H7 (cell line): ENCODE data around the gene SEPHS2. TPM values are rescaled to one million over a fixed set of nuclear protein-coding genes. Genes with fewer than 3 reads are reported as not detected.
"Not testable (repeated sequence)": the region's sequence is repeated elsewhere in the genome, so short reads cannot be mapped to it uniquely, and the experiment has no call there.

Source experiments
- DNase-seq: peaks from one replicate; pipeline ENCODE4 v3.0.0; 2012
- H3K27me3 ChIP-seq: 2 replicates; pipeline ENCODE4 v1.6.0; 2011; ENCODE audit warnings: mild to moderate bottlenecking, low read length; ENCODE audit not compliant: control insufficient read depth, insufficient read depth
- H3K36me3 ChIP-seq: replicated peaks from 2 replicates; pipeline ENCODE4 v1.5.1; 2011; ENCODE audit warnings: low read length; ENCODE audit not compliant: control insufficient read depth, insufficient read depth
- H3K4me3 ChIP-seq: 2 replicates; pipeline ENCODE4 v1.5.1; 2011; ENCODE audit warnings: low read depth, mild to moderate bottlenecking, control low read depth, low read length, moderate library complexity; ENCODE audit not compliant: insufficient read depth
- total RNA-seq: library from RNA; depleted of rRNA; stranded (reverse); fragments of >200 nt; shearing (Covaris generic); gene quantifications from 2 replicates; pipeline ENCODE4 v1.2.3, GENCODE V29; 2014

SEPHS2 gene
- total RNA-seq, 1 experiment from 2014 or later, result 9.8 TPM

GRCh38 chr16:30452709-30453580 lies 7.3 kb upstream of the SEPHS2 start:
- not testable (repeated sequence) for H3K27me3 ChIP-seq, DNase-seq, H3K36me3 ChIP-seq, H3K4me3 ChIP-seq

GRCh38 chr16:30449116-30449435 lies 3.4 kb upstream of the SEPHS2 start:
- Histone ChIP-seq H3K4me3 (no peak overlapping the region), H3K36me3 (no peaks in the 10 kb centered on the region), H3K27me3 (no peaks in the 10 kb centered on the region)
- DNase-seq, result no peak

GRCh38 chr16:30447512-30448226 lies 2.0 kb upstream of the SEPHS2 start:
- no peak overlapping the region for H3K4me3 ChIP-seq
- DNase-seq, result no peak
- no peaks in the 10 kb centered on the region for H3K36me3 ChIP-seq
- no peaks in the 10 kb centered on the region for H3K27me3 ChIP-seq

GRCh38 chr16:30446203-30446595 lies 525 bp upstream of the SEPHS2 start:
- DNase-seq, result no peak
- Histone ChIP-seq H3K27me3 (no peaks in the 10 kb centered on the region), H3K4me3 (peak overlapping the region; percentile 77), H3K36me3 (no peaks in the 10 kb centered on the region)

GRCh38 chr16:30445149-30445407 lies 596 bp downstream of the SEPHS2 start:
- peak overlapping the region; percentile 77 for H3K4me3 ChIP-seq
- H3K27me3 ChIP-seq, result no peaks in the 10 kb centered on the region
- H3K36me3 ChIP-seq, result no peaks in the 10 kb centered on the region
- no peak for DNase-seq

- no peaks in the 10 kb centered on the region for H3K36me3 ChIP-seq
- no peaks in the 10 kb centered on the region for H3K27me3 ChIP-seq
- H3K4me3 ChIP-seq, result peak overlapping the region; percentile 77
- no peak for DNase-seq
Measured at GRCh38 chr16:30444231-30445148, 1.2 kb downstream of the SEPHS2 start.

GRCh38 chr16:30443631-30444030 lies 2.0 kb downstream of the SEPHS2 start:
- Histone ChIP-seq H3K27me3 (no peaks in the 10 kb centered on the region), H3K4me3 (no peak overlapping the region), H3K36me3 (no peaks in the 10 kb centered on the region)
- DNase-seq, result no peak

- no peaks in the 10 kb centered on the region for H3K36me3 ChIP-seq
- no peak overlapping the region for H3K4me3 ChIP-seq
- no peak for DNase-seq
- H3K27me3 ChIP-seq, result no peaks in the 10 kb centered on the region
Measured at GRCh38 chr16:30439720-30440348, 5.8 kb downstream of the SEPHS2 start.

GRCh38 chr16:30438835-30439234 lies 6.8 kb downstream of the SEPHS2 start:
- H3K4me3 ChIP-seq, result no peak overlapping the region
- H3K27me3 ChIP-seq, result no peaks in the 10 kb centered on the region
- DNase-seq, result no peak
- H3K36me3 ChIP-seq, result no peaks in the 10 kb centered on the region

GRCh38 chr16:30437511-30438046 lies 8.1 kb downstream of the SEPHS2 start:
- Histone ChIP-seq H3K36me3 (no peaks in the 10 kb centered on the region), H3K27me3 (no peaks in the 10 kb centered on the region), H3K4me3 (no peak overlapping the region)
- no peak for DNase-seq

GRCh38 chr16:30434852-30435251 lies 10.8 kb downstream of the SEPHS2 start:
- DNase-seq, result no peak

GRCh38 chr16:30430428-30430970 lies 15.2 kb downstream of the SEPHS2 start:
- Histone ChIP-seq H3K36me3 (peaks cover 10% of the 10 kb centered on the region), H3K4me3 (peak overlapping the region; percentile 0; the same call in 1 of the 2 replicates), H3K27me3 (no peaks in the 10 kb centered on the region)
- DNase-seq, result no peak

More at GRCh38 chr16:30434852-30435251, 10.8 kb downstream of the SEPHS2 start:
- Histone ChIP-seq H3K27me3 (no peaks in the 10 kb centered on the region), H3K36me3 (no peaks in the 10 kb centered on the region), H3K4me3 (no peak overlapping the region)

- Histone ChIP-seq H3K36me3 (peaks cover 10% of the 10 kb centered on the region), H3K27me3 (no peaks in the 10 kb centered on the region), H3K4me3 (peak within 1 kb of the TSS; percentile 98)
- DNase-seq, result peak; percentile 97
Measured at GRCh38 chr16:30429678-30430427, 15.8 kb downstream of the SEPHS2 start, which contains the start of gene DCTPP1. TSS of gene DCTPP1 (minus strand) at chr16:30430030. CDS start at chr16:30429980, 50 bp downstream.
